ENCODE results near the gene RBPJ. TPM values are rescaled to one million over a fixed set of nuclear protein-coding genes. Genes with fewer than 3 reads are reported as not detected.
A peak's percentile ranks its signal among the peaks of the same experiment; 100 is the strongest.

RBPJ gene
- total RNA-seq, 1 donor from 2014 or later = 120 TPM

DNA sequence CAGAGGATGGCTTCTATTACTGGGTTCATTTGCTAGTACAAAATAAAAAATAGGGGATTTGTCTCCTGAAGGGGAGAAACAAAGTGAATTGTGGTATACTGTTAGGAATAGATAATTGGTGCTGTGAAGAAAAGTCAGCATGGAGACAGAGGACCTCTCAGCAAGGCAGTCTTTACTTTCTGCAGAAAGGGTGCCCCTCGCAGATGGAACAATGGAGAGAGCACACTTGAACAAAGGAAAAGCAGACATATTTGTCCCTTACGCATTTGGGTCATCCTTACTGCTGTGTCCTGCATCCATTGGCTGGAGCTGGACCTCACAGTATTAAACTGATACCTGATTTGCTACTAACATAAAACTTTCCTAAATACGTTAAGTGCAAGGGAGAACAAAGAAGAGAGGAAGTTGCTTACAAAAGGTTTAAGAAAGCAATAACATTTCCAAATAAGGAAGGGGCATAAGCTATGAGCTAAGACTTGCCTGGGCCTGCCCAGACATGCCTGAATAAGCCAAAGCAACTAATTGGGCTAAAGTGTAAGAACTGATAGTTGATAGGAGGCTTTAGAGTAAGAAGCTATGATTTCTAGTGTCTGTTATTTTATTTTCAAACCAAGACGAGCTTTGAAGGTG lies 85.6 kb downstream of the RBPJ start:
- peak overlapping the region; percentile 86 for H3K27ac ChIP-seq

DNA sequence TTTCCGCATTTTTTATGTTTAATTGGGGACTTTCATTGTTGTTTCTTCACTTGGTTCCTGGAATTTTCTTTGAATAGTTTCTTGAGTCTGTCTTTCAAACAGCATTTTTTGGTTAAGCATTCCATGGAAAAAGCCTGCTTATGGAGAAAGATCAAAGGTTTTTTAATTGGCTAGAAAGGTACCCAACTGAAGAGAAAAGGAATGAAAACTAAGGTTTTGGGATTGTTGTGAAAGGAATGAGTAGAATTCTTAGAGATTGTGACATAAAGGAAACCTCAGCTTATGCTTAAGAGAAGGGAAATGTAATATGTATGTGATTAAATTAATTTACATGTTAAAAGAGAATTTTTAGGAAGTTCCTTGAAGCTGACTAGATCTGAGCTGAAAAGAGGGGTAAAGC lies 86.7 kb downstream of the RBPJ start:
- peaks cover 13% of the 10 kb centered on the region for H3K36me3 ChIP-seq
- peaks cover 6% of the 10 kb centered on the region for H3K9me3 ChIP-seq (ENCODE audit: low read depth)
- Mint-ChIP-seq H3K4me1 (no peaks in the 10 kb centered on the region), H3K4me3 (no peak overlapping the region), H3K9me3 (peaks cover 7% of the 10 kb centered on the region), H3K27ac (no peak overlapping the region), H3K27me3 (ENCODE audit: insufficient read depth, low read depth) (no peaks in the 10 kb centered on the region), H3K36me3 (peaks cover 35% of the 10 kb centered on the region)
- no peaks in the 10 kb centered on the region for H3K27me3 ChIP-seq
- H3K27ac ChIP-seq = peak overlapping the region; percentile 86
- no peak overlapping the region for H2AFZ ChIP-seq (replicated peaks)
- TF ChIP-seq EZH2phosphoT487 (IDR thresholded peaks at IDR 0.05) (no peak), EZH2 (IDR thresholded peaks at IDR 0.05) (no peak)
- TF ChIP-seq, protein P1, sequence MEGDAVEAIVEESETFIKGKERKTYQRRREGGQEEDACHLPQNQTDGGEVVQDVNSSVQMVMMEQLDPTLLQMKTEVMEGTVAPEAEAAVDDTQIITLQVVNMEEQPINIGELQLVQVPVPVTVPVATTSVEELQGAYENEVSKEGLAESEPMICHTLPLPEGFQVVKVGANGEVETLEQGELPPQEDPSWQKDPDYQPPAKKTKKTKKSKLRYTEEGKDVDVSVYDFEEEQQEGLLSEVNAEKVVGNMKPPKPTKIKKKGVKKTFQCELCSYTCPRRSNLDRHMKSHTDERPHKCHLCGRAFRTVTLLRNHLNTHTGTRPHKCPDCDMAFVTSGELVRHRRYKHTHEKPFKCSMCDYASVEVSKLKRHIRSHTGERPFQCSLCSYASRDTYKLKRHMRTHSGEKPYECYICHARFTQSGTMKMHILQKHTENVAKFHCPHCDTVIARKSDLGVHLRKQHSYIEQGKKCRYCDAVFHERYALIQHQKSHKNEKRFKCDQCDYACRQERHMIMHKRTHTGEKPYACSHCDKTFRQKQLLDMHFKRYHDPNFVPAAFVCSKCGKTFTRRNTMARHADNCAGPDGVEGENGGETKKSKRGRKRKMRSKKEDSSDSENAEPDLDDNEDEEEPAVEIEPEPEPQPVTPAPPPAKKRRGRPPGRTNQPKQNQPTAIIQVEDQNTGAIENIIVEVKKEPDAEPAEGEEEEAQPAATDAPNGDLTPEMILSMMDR (IDR thresholded peaks at IDR 0.05) = no peak
- H3F3A ChIP-seq (ENCODE audit: low read depth) = peaks cover 27% of the 10 kb centered on the region
- H3K4me3 ChIP-seq = no peak overlapping the region
- H3K9ac ChIP-seq = no peak overlapping the region
- no peak for DNase-seq (ENCODE audit: low spot score)
- H3K79me2 ChIP-seq (ENCODE audit: low read depth) = peaks cover 79% of the 10 kb centered on the region
- peak overlapping the region; percentile 25 for H3K4me2 ChIP-seq
- H4K20me1 ChIP-seq (ENCODE audit: low read depth) = peaks cover 7% of the 10 kb centered on the region
- H3K4me1 ChIP-seq = peaks cover 13% of the 10 kb centered on the region

More for the DNA sequence above, 85.6 kb downstream of the RBPJ start:
- no peak overlapping the region for H3K4me3 ChIP-seq
- Mint-ChIP-seq H3K36me3 (peaks cover 41% of the 10 kb centered on the region), H3K4me3 (no peak overlapping the region), H3K4me1 (no peaks in the 10 kb centered on the region), H3K9me3 (peaks cover 7% of the 10 kb centered on the region), H3K27ac (no peak overlapping the region), H3K27me3 (ENCODE audit: insufficient read depth, low read depth) (no peaks in the 10 kb centered on the region)
- no peaks in the 10 kb centered on the region for H3K27me3 ChIP-seq
- no peak overlapping the region for H3K4me2 ChIP-seq
- H3K9me3 ChIP-seq (ENCODE audit: low read depth) = peaks cover 6% of the 10 kb centered on the region
- H3K36me3 ChIP-seq = peaks cover 13% of the 10 kb centered on the region
- peaks cover 13% of the 10 kb centered on the region for H3K4me1 ChIP-seq
- peaks cover 27% of the 10 kb centered on the region for H3F3A ChIP-seq (ENCODE audit: low read depth)
- no peak overlapping the region for H2AFZ ChIP-seq (replicated peaks)
- peaks cover 7% of the 10 kb centered on the region for H4K20me1 ChIP-seq (ENCODE audit: low read depth)
- H3K79me2 ChIP-seq (ENCODE audit: low read depth) = peaks cover 73% of the 10 kb centered on the region
- no peak overlapping the region for H3K9ac ChIP-seq
- peak; percentile 2 for DNase-seq (ENCODE audit: low spot score)
- TF ChIP-seq EZH2phosphoT487 (IDR thresholded peaks at IDR 0.05) = no peak
- no peak for TF ChIP-seq EZH2 (IDR thresholded peaks at IDR 0.05)
- TF ChIP-seq, protein P1 (IDR thresholded peaks at IDR 0.05) = no peak

DNA sequence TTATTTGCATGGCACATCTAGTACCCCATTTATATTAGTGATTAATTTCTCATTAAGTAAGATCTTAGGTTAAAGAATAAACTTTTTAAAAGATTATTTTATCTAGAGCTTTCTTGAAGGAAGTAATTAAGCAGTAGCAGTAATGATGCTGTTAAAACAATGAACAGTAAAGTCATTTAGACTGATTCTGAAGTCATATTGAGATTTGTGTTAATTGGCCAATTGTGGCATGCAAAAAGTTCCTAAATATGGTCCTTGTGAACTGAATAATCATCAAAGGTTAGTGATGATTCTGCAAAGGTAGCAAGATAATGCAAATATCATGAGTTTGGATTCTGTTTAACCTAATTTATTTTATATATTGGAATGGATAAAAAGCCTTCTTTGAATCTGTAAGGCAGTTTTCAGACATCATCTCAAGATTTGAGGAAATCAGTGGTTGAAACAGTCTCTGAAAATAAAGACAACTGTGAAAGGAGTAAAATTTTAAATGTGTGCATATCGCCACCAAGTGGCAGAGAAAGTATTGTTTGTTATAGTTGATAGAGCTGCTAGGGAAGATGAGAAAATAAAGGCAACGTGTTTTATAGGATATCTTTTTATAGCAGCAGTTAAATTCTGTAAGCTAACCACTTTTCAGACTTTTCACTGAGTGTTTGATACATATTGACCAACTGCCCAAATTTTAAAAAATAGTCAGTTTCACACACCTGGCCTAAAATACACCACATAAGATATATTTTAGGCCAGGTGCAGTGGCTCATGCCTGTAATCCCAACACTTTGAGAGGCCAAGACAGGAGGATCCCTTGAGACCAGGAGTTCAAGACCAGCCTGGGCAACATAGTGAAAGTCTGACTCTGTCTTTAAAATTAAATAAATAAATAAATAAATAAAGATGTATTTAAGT lies 89.8 kb downstream of the RBPJ start:
- Histone ChIP-seq H3K4me2 (no peak overlapping the region), H3F3A (ENCODE audit: low read depth) (peaks cover 27% of the 10 kb centered on the region), H4K20me1 (ENCODE audit: low read depth) (peaks cover 7% of the 10 kb centered on the region), H2AFZ (replicated peaks) (no peak overlapping the region), H3K79me2 (ENCODE audit: low read depth) (peaks cover 73% of the 10 kb centered on the region), H3K9ac (no peak overlapping the region), H3K4me1 (peaks cover 13% of the 10 kb centered on the region), H3K27me3 (no peaks in the 10 kb centered on the region), H3K9me3 (ENCODE audit: low read depth) (peaks cover 6% of the 10 kb centered on the region), H3K27ac (no peak overlapping the region), H3K4me3 (no peak overlapping the region), H3K36me3 (peaks cover 15% of the 10 kb centered on the region)
- Mint-ChIP-seq H3K4me1 (no peaks in the 10 kb centered on the region), H3K9me3 (peaks cover 7% of the 10 kb centered on the region), H3K27ac (no peak overlapping the region), H3K36me3 (peaks cover 28% of the 10 kb centered on the region), H3K27me3 (ENCODE audit: insufficient read depth, low read depth) (no peaks in the 10 kb centered on the region), H3K4me3 (no peak overlapping the region)
- TF ChIP-seq EZH2phosphoT487 (IDR thresholded peaks at IDR 0.05) = no peak
- TF ChIP-seq, protein P1 (IDR thresholded peaks at IDR 0.05) = peak; percentile 76
- no peak for TF ChIP-seq EZH2 (IDR thresholded peaks at IDR 0.05)
- peak; percentile 50 for DNase-seq (ENCODE audit: low spot score)
